Measurements from ENCODE around the gene APOL3.
"Not testable (repeated sequence)": the region's sequence is repeated elsewhere in the genome, so short reads cannot be mapped to it uniquely, and the experiment has no call there.

The APOL3 gene

DNA sequence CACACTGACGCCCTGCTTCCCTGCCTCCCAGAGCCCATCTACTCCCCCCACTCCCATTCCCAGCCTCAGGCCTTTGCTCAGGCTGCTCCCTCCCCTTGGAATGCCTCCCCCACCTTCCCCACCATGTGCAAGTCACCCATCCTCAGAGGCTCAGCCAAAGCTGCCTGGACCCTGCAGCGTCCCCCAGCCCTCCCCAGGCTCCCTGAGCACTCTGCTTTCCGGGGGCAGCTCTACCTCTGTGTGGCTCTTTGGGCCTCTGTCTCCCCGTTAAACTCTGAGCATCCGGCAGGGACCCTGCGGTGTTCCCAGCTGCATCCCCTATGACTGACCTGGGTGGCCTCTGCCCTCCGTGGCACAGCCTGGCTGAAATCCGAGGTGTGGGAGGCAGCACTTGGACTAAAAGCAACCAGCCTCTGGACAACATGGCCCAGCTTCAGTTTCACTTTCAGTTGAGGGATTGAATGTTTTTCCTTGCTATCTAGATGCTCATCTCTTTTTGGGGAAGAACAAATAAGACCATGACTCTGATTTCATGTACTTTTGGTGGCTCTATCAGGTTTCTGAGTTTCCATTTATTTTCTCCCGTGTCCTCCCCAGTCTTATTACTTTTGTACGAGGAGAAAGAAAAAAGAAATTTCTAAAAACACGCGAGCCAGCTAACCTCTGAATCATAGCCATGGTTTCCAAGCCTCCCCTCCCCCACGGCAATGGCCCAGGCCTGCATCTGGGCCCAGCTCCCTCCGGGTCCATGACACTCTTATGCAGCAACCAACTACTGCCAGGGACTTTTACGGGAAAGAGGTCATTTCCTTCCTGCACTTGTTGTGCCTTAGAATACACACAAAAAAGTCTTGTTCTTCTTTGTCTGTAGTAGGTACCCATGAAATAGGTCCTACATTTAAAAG lies 3.8 kb downstream of the APOL3 start:
- DNase-seq (ENCODE audit: low read depth), result peak; percentile 49

GRCh38 chr22:36156119-36156514 lies 4.4 kb downstream of the APOL3 start:
- DNase-seq (ENCODE audit: low read depth), result no peak

- DNase-seq (ENCODE audit: low read depth), result no peak
Observed at GRCh38 chr22:36155702-36156101, 4.9 kb downstream of the APOL3 start.

GRCh38 chr22:36154423-36154945 lies 6.1 kb downstream of the APOL3 start:
- DNase-seq (ENCODE audit: low read depth), result no peak

DNA sequence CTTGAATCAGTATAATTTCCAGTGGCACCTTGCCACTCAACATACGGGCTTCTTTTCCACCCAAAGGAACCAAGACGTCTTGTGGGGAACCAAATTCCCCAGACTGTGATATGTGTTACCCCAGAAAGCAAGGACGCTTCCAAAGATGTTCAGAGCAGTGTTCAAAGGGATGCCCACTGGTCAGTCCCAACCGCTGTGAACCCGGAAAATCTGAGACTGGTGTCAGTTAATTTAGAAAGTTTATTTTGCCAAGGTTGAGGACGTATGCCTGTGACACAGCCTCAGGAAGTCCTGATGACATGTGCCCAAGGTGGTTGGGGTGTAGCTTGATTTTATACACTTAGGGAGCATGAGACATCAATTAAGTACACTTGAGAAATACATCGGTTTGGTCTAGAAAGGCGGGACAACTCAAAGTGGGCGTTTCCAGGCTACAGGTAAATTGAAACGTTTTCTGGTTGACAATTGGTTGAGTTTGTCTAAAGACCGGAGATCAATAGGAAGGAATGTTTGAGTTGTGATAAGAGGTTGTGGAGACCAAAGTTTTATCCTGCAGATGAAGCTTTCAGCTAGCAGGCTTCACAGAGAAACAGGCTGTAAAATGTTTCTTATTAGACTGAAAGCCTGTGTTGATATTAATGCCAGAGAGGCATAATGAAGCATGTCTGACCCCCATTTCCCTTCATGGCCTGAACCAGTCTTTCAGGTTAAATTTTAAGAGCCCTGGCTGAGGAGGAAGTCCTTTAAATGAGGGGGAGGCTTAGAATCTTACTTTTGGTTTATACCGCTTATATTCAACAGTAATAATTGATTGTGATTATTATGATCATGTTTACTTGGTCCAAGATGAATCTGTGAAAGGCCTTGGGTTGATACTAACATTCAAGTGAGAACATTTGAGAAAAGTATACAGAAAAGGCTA lies 6.8 kb downstream of the APOL3 start:
- no peak for DNase-seq (ENCODE audit: low read depth)

GRCh38 chr22:36152821-36153220 lies 7.7 kb downstream of the APOL3 start:
- DNase-seq (ENCODE audit: low read depth), result not testable (repeated sequence)

DNA sequence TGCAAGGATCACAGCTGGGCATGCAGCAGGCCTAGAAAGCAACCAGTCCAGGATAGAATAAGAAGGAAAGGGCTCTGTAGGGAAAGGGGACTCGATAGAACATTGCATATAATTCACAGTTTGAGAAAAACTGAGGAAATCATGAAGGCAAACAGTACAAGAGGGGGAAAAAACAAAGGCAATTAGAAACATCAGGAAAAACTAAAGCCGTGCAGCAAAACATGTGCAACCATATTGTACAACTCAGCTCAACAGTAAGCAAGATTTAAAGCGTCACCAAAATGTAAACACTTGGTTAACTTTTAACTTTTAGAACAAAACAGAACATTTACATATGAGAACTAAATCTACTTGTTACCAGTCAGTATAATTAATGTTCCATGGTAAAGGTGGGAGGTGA lies 8.5 kb downstream of the APOL3 start:
- no peak for DNase-seq (ENCODE audit: low read depth)

GRCh38 chr22:36151006-36151595 lies 9.5 kb downstream of the APOL3 start:
- DNase-seq (ENCODE audit: low read depth), result no peak

DNA sequence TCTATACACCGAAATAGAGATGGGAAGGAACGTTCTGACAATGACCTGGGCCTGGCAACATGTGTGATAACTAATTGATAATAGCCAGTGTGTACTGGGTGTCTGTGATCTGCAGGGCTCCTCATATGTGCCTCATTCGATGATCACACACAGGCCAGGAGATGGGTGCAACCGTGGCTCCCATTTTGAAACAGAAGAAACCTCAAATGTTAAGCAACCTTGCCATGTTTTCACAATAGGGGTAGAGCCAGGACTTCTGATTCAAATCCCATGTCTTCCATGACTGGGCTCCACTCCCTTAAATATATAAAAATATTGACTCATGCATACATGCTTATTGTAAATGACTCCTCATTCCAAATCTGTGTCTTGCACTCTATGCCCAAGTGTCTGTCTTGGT lies 11.1 kb downstream of the APOL3 start:
- no peak for DNase-seq (ENCODE audit: low read depth)

GRCh38 chr22:36148411-36148810 lies 12.1 kb downstream of the APOL3 start:
- DNase-seq (ENCODE audit: low read depth), result no peak

DNA sequence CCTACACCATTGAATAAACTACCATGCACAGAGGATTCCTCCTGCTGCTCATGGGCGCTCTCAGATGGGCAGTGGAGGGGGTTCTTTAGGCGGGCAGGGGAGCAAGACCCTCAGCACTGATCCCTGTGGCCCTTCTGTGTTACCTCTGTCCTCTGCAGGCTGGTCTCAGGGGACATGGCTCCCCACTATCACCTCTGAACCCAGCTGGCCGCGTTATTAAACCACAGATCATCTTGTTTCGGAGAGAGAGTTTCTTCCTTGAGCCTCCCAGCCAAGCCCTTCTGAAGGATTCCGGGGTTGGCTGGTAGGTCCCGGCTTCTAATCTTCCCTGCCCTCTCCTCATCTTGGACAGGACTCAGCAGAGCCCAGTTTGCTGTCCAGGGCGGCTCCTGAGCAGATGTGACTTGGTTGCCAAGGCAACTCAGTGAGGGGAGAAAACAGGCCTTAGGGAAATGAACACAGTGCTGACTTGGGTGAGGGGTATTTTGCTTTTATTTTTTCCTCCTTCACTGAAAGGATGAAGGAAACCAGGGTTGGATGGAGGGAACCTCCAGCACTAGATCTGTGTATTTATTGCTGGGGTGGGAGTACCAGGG lies 13.3 kb downstream of the APOL3 start:
- DNase-seq (ENCODE audit: low read depth), result no peak

- no peak for DNase-seq (ENCODE audit: low read depth)
Observed at GRCh38 chr22:36145881-36146280, 14.7 kb downstream of the APOL3 start.

GRCh38 chr22:36144886-36145541 lies 15.5 kb downstream of the APOL3 start:
- no peak for DNase-seq (ENCODE audit: low read depth)

- no peak for DNase-seq (ENCODE audit: low read depth)
Observed at GRCh38 chr22:36143956-36144355, 16.6 kb downstream of the APOL3 start.

GRCh38 chr22:36143066-36143815 lies 17.3 kb downstream of the APOL3 start:
- no peak for DNase-seq (ENCODE audit: low read depth)

DNA sequence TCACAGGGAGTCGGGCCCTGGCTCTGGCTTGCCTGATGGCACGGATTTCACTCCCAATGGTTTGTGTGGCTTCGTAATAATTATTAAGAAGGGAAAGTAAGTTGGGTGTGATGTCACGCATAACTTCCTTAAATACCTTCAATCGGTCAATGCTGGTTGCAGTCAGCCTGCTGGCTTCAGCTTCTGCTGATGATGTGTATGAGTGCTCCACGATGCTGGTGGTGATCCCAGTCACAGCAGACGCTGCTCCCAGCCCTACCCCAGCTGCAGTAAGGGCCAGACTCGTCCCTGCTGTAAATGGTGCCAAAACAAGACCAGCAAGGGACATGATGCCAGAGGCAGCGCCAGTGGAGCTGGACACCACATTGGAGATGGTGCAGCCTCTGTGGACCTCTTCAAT lies 19.1 kb downstream of the APOL3 start:
- no peak for DNase-seq (ENCODE audit: low read depth)

GRCh38 chr22:36138709-36139108 lies 21.8 kb downstream of the APOL3 start:
- DNase-seq (ENCODE audit: low read depth), result not testable (repeated sequence)

GRCh38 chr22:36136988-36137387 lies 23.6 kb downstream of the APOL3 start:
- DNase-seq (ENCODE audit: low read depth), result no peak

- no peak for DNase-seq (ENCODE audit: low read depth)
Observed at GRCh38 chr22:36136475-36136874, 24.1 kb downstream of the APOL3 start.

GRCh38 chr22:36135306-36135980 lies 25.1 kb downstream of the APOL3 start:
- DNase-seq (ENCODE audit: low read depth), result no peak

Data from stimulated activated CD8-positive, alpha-beta memory T cell treated with anti-CD3 and anti-CD28 coated beads, Interleukin-12 subunit alpha, Interleukin-12 subunit beta, amount 100 ng/mL, for 1 hour (primary cell).